ENCODE results near the gene GPR108. TPM values are rescaled to one million over a fixed set of nuclear protein-coding genes. Genes with fewer than 3 reads are reported as not detected.

Gene GPR108
- total RNA-seq, 1 experiment from 2014 or later, result 43.0 TPM

GRCh38 chr19:6711078-6711361 lies 26.4 kb downstream of the GPR108 start:
- Histone ChIP-seq H3K36me3 (ENCODE audit: control insufficient read depth, insufficient read depth, low read length) (no peaks in the 10 kb centered on the region), H3K4me1 (ENCODE audit: control insufficient read depth, insufficient read depth, low read length) (no peaks in the 10 kb centered on the region), H3K27ac (ENCODE audit: low read length) (no peak overlapping the region), H3K9me3 (ENCODE audit: control insufficient read depth, insufficient read depth, low read depth, low read length) (no peaks in the 10 kb centered on the region), H3K4me3 (ENCODE audit: low read depth in 2 of 2, low read length in 2 of 2) (no peak overlapping the region), H3K27me3 (ENCODE audit: control insufficient read depth, insufficient read depth, low read length) (no peaks in the 10 kb centered on the region)
- POLR2A ChIA-PET, result no interaction called here
- BruUV-seq (replicated peaks), result no TSS peak
- intact Hi-C loops (cut with micrococcal nuclease; ENCODE audit: unreplicated experiment), result no loop called here
- in situ Hi-C loops (cut with HindIII; ENCODE audit: low pct_unique_long_range_greater_than_20kb, low sequenced_read_pairs), result no loop called here
- ATAC-seq, result no peak
- TF ChIP-seq SIN3A (IDR thresholded peaks at IDR 0.05; ENCODE audit: borderline replicate concordance, insufficient read depth, low read depth, low read length), result no peak
- no peak for TF ChIP-seq REST (IDR thresholded peaks at IDR 0.05; ENCODE audit: insufficient read depth in 1 of 2, low read depth in 2 of 2, low read length in 1 of 2)
- TF ChIP-seq POLR2AphosphoS5 (IDR thresholded peaks at IDR 0.05; ENCODE audit: low read depth, low read length), result no peak
- CTCF ChIA-PET, result no interaction called here
- DNase-seq (ENCODE audit: low read depth, low spot score), result no peak

GRCh38 chr19:6710273-6711077 lies 26.9 kb downstream of the GPR108 start:
- Histone ChIP-seq H3K9me3 (ENCODE audit: control insufficient read depth, insufficient read depth, low read depth, low read length) (no peaks in the 10 kb centered on the region), H3K4me1 (ENCODE audit: control insufficient read depth, insufficient read depth, low read length) (no peaks in the 10 kb centered on the region), H3K36me3 (ENCODE audit: control insufficient read depth, insufficient read depth, low read length) (no peaks in the 10 kb centered on the region), H3K27me3 (ENCODE audit: control insufficient read depth, insufficient read depth, low read length) (no peaks in the 10 kb centered on the region), H3K27ac (ENCODE audit: low read length) (no peak overlapping the region), H3K4me3 (ENCODE audit: low read depth in 2 of 2, low read length in 2 of 2) (no peak overlapping the region)
- CTCF ChIA-PET, result no interaction called here
- ATAC-seq, result no peak
- intact Hi-C loops (cut with micrococcal nuclease; ENCODE audit: unreplicated experiment), result no loop called here
- DNase-seq (ENCODE audit: low read depth, low spot score), result no peak
- in situ Hi-C loops (cut with HindIII; ENCODE audit: low pct_unique_long_range_greater_than_20kb, low sequenced_read_pairs), result no loop called here
- TF ChIP-seq POLR2AphosphoS5 (IDR thresholded peaks at IDR 0.05; ENCODE audit: low read depth, low read length) (no peak), CTCF (IDR thresholded peaks at IDR 0.05) (no peak), SIN3A (IDR thresholded peaks at IDR 0.05; ENCODE audit: borderline replicate concordance, insufficient read depth, low read depth, low read length) (no peak), TCF7L2 (IDR thresholded peaks at IDR 0.05; ENCODE audit: low read depth, low read length) (no peak), REST (IDR thresholded peaks at IDR 0.05; ENCODE audit: insufficient read depth in 1 of 2, low read depth in 2 of 2, low read length in 1 of 2) (no peak)
- BruUV-seq (replicated peaks), result no TSS peak
- POLR2A ChIA-PET, result no interaction called here
